HEK293 (cell line): ENCODE measurements around the gene GAA.

ENCODE experiments used
- CTCF ChIA-PET: fragments of 350-600 bp; formaldehyde crosslinking; extraction: SDS; loops from one replicate; lab custom pipeline; 2021; ENCODE audit warnings: antibody characterized with exemption; lab: Yijun Ruan, JAX
- POLR2A ChIA-PET: fragments of 300-600 bp; formaldehyde crosslinking; extraction: SDS; loops from one replicate; lab custom pipeline; 2020; ENCODE audit warnings: antibody characterized with exemption, inconsistent platforms; lab: Yijun Ruan, JAX
- H3K27ac ChIP-seq: fragments of 200-500 bp; sonication (Bioruptor generic); 2 replicates; pipeline ENCODE4 v1.5.1; 2014; ENCODE audit warnings: low read depth, low read length, control low read depth, inconsistent platforms; ENCODE audit errors: extremely low read depth
- H3K36me3 ChIP-seq, 2 experiments: fragments of 200-500 bp in 1 of 2; sonication (Bioruptor generic) in 1 of 2; 1 replicate in 1 of 2; 2 replicates in 1 of 2; pipeline ENCODE4 v1.5.1; 2014 to 2017; ENCODE audit warnings: inconsistent platforms in 2 of 2, low read length in 2 of 2; ENCODE audit not compliant: control insufficient read depth in 2 of 2, insufficient read depth in 1 of 2
- H3K4me1 ChIP-seq: fragments of 200-500 bp; sonication (Bioruptor generic); 2 replicates; pipeline ENCODE4 v1.5.1; 2014; ENCODE audit warnings: mild to moderate bottlenecking, low read length, inconsistent platforms; ENCODE audit not compliant: control insufficient read depth, insufficient read depth
- H3K4me3 ChIP-seq: 2 replicates; pipeline ENCODE4 v1.5.1; 2011; ENCODE audit warnings: low read depth, mild to moderate bottlenecking, control low read depth, low read length, moderate library complexity
- H3K9me3 ChIP-seq: fragments of 200-500 bp; sonication (Bioruptor generic); 2 replicates; pipeline ENCODE4 v1.5.1; 2014; ENCODE audit warnings: low read depth, low read length, inconsistent platforms; ENCODE audit not compliant: control insufficient read depth, insufficient read depth
- HOXD13 ChIP-seq: sonication (generic); formaldehyde crosslinking; IDR thresholded peaks from 2 replicates; pipeline ENCODE4 v1.8.0; 2022; ENCODE audit warnings: missing genetic modification reagents, borderline replicate concordance
- SCRT1 ChIP-seq: fragments of 450-650 bp; formaldehyde crosslinking; IDR thresholded peaks from 2 replicates; pipeline ENCODE4 v1.5.1; 2016; ENCODE audit warnings: missing biosample characterization, missing genetic modification characterization, borderline replicate concordance
- YY2 ChIP-seq: fragments of 450-650 bp; formaldehyde crosslinking; IDR thresholded peaks from 2 replicates; pipeline ENCODE4 v1.5.1; 2016; ENCODE audit warnings: missing biosample characterization, missing genetic modification characterization
- ZBTB48 ChIP-seq: fragments of 450-650 bp; formaldehyde crosslinking; IDR thresholded peaks from 2 replicates; pipeline ENCODE4 v1.5.1; 2016; ENCODE audit warnings: missing biosample characterization, missing genetic modification characterization
- ZBTB49 ChIP-seq: fragments of 450-650 bp; formaldehyde crosslinking; IDR thresholded peaks from 2 replicates; pipeline ENCODE4 v1.5.1; 2016; ENCODE audit warnings: missing biosample characterization, missing genetic modification characterization, low read depth
- ZBTB8A ChIP-seq: fragments of 450-650 bp; formaldehyde crosslinking; IDR thresholded peaks from 2 replicates; pipeline ENCODE4 v1.5.1; 2016; ENCODE audit warnings: missing biosample characterization, missing genetic modification characterization
- ZNF24 ChIP-seq: fragments of 450-650 bp; formaldehyde crosslinking; IDR thresholded peaks from 2 replicates; pipeline ENCODE4 v1.5.1; 2016; ENCODE audit warnings: missing biosample characterization, missing genetic modification characterization
- ZNF311 ChIP-seq: fragments of 450-650 bp; formaldehyde crosslinking; IDR thresholded peaks from 2 replicates; pipeline ENCODE4 v1.5.1; 2017; ENCODE audit warnings: missing biosample characterization, missing genetic modification characterization, borderline replicate concordance
- ZNF335 ChIP-seq: fragments of 450-650 bp; formaldehyde crosslinking; conservative IDR thresholded peaks from 2 replicates; pipeline ENCODE4 v1.5.1; 2016; ENCODE audit warnings: missing biosample characterization, missing genetic modification characterization
- ZNF341 ChIP-seq: fragments of 450-650 bp; formaldehyde crosslinking; IDR thresholded peaks from 2 replicates; pipeline ENCODE4; 2016; ENCODE audit warnings: low read depth, missing biosample characterization, missing genetic modification characterization
- ZNF404 ChIP-seq: fragments of 450-650 bp; formaldehyde crosslinking; IDR thresholded peaks from 2 replicates; pipeline ENCODE4 v1.5.1; 2017; ENCODE audit warnings: missing biosample characterization, missing genetic modification characterization
- ZNF426 ChIP-seq: fragments of 450-650 bp; formaldehyde crosslinking; IDR thresholded peaks from 2 replicates; pipeline ENCODE4 v1.5.1; 2017; ENCODE audit warnings: missing biosample characterization, missing genetic modification characterization, mild to moderate bottlenecking, inconsistent platforms, moderate library complexity
- ZNF544 ChIP-seq: fragments of 450-650 bp; formaldehyde crosslinking; IDR thresholded peaks from 2 replicates; pipeline ENCODE4 v1.5.0; 2017; ENCODE audit warnings: missing biosample characterization, missing genetic modification characterization
- ZNF560 ChIP-seq: fragments of 450-650 bp; formaldehyde crosslinking; IDR thresholded peaks from 2 replicates; pipeline ENCODE4 v1.5.1; 2017; ENCODE audit warnings: missing biosample characterization, missing genetic modification characterization, borderline replicate concordance
- ZNF610 ChIP-seq: fragments of 450-650 bp; formaldehyde crosslinking; IDR thresholded peaks from 2 replicates; pipeline ENCODE4 v1.5.1; 2016; ENCODE audit warnings: missing biosample characterization, missing genetic modification characterization, borderline replicate concordance
- ZNF624 ChIP-seq: fragments of 450-650 bp; formaldehyde crosslinking; IDR thresholded peaks from 2 replicates; pipeline ENCODE4 v1.5.1; 2017; ENCODE audit warnings: missing biosample characterization, missing genetic modification characterization
- ZNF645 ChIP-seq: fragments of 450-650 bp; formaldehyde crosslinking; IDR thresholded peaks from 2 replicates; pipeline ENCODE4; 2016; ENCODE audit warnings: missing biosample characterization, missing genetic modification characterization
- ZNF660 ChIP-seq: fragments of 450-650 bp; IDR thresholded peaks from 2 replicates; pipeline ENCODE4 v1.5.1; 2018; ENCODE audit warnings: missing biosample characterization, mild to moderate bottlenecking, missing genetic modification characterization
- ZNF768 ChIP-seq: fragments of 450-650 bp; formaldehyde crosslinking; IDR thresholded peaks from 2 replicates; pipeline ENCODE4 v1.5.1; 2018; ENCODE audit warnings: missing biosample characterization, mild to moderate bottlenecking, missing genetic modification characterization
- ZNF837 ChIP-seq: fragments of 450-650 bp; formaldehyde crosslinking; IDR thresholded peaks from 2 replicates; pipeline ENCODE4 v1.5.1; 2016; ENCODE audit warnings: missing biosample characterization, missing genetic modification characterization
- TF ChIP-seq, protein P1 (sequence below): fragments of 450-650 bp; formaldehyde crosslinking; IDR thresholded peaks from 2 replicates; pipeline ENCODE4 v1.5.1; 2016; ENCODE audit warnings: missing biosample characterization, missing genetic modification characterization, low read depth

Gene GAA

DNA sequence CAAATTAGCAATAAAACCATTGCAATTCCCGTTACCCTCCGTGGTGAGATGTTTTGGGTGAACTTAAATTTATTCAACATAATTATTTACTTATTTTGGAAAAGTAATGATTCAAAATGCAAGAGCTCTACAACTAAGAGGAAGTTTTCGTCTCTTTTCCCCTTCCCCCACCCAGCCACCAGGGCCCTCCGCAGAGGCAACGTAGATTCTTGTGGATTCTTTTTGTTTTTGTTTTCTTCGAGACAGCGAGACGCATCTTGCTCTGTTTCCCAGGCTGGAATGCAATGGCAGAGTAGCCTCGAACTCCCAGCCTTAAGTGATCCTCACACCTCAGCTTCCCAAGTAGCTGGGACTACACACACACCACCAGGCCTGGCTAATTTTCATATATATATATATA is 45.8 kb upstream of the GAA start:
- no peak overlapping the region for H3K27ac ChIP-seq
- H3K4me3 ChIP-seq = no peak overlapping the region
- H3K4me1 ChIP-seq = 0 out of 2 replicates have a peak, but pooled peaks cover 2% of the 10 kb centered on the region
- ChIA-PET CTCF (interaction anchor here (0.6 to 1.3 kb wide), 5 partner anchors 9 to 1095 kb away, joined by 3 to 5 read pairs (median 4); no protein-coding TSS in a partner anchor), POLR2A (no interaction called here)
- TF ChIP-seq ZNF311 (tag by site-specific recombination) (no peak), ZNF560 (no peak), ZBTB48 (no peak), ZNF544 (tag by site-specific recombination) (no peak), ZNF645 (tag by site-specific recombination) (no peak), ZNF335 (tag by site-specific recombination) (no peak), ZNF624 (tag by site-specific recombination) (no peak), YY2 (tag by site-specific recombination) (no peak), ZNF660 (tag by site-specific recombination) (no peak), ZNF404 (tag by site-specific recombination) (no peak), ZBTB49 (tag by site-specific recombination) (no peak), ZNF768 (no peak), ZBTB8A (tag by site-specific recombination) (no peak), ZNF426 (tag by site-specific recombination) (no peak), ZNF610 (tag by site-specific recombination) (no peak), ZNF24 (tag by site-specific recombination) (no peak), SCRT1 (no peak), HOXD13 (no peak)
- TF ChIP-seq, protein P1, sequence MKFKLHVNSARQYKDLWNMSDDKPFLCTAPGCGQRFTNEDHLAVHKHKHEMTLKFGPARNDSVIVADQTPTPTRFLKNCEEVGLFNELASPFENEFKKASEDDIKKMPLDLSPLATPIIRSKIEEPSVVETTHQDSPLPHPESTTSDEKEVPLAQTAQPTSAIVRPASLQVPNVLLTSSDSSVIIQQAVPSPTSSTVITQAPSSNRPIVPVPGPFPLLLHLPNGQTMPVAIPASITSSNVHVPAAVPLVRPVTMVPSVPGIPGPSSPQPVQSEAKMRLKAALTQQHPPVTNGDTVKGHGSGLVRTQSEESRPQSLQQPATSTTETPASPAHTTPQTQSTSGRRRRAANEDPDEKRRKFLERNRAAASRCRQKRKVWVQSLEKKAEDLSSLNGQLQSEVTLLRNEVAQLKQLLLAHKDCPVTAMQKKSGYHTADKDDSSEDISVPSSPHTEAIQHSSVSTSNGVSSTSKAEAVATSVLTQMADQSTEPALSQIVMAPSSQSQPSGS (tag by site-specific recombination) = no peak
- no peaks in the 10 kb centered on the region for H3K9me3 ChIP-seq
- peaks cover 0 to 9% of the 10 kb centered on the region in 2 experiments; a peak in 2 of 3 replicates for H3K36me3 ChIP-seq

- POLR2A ChIA-PET = interaction anchor here (0.7 kb wide), 2 partner anchors 266 to 1382 kb away, joined by 3 read pairs; no protein-coding TSS in a partner anchor
- no peak for TF ChIP-seq ZNF837 (tag by site-specific recombination)
- 0 out of 2 replicates have a peak, but pooled peaks have one; percentile 22 for TF ChIP-seq ZNF341 (tag by site-specific recombination)
Measured at GRCh38 chr17:80058311-80058955, 42.9 kb upstream of the GAA start.

More at GRCh38 chr17:80058311-80058955, 42.9 kb upstream of the GAA start:
- H3K27ac ChIP-seq = no peak overlapping the region
- no peak overlapping the region for H3K4me3 ChIP-seq
- H3K36me3 ChIP-seq = peaks cover 0 to 5% of the 10 kb centered on the region in 2 experiments; a peak in 2 of 3 replicates
- H3K9me3 ChIP-seq = no peaks in the 10 kb centered on the region
- 0 out of 2 replicates have a peak, but pooled peaks cover 2% of the 10 kb centered on the region for H3K4me1 ChIP-seq
- CTCF ChIA-PET = interaction anchor here (2.6 kb wide), 1 partner anchor 24 kb away, joined by 10 read pairs; no protein-coding TSS in a partner anchor
